SU-DHL-6 (cell line): ENCODE measurements around the gene KIR3DL3.
A peak's percentile ranks its signal among the peaks of the same experiment; 100 is the strongest.
"Not testable (repeated sequence)": the region's sequence is repeated elsewhere in the genome, so short reads cannot be mapped to it uniquely, and the experiment has no call there.

Source experiments
- H2AFZ ChIP-seq: fragments of 200-600 bp; sonication (generic); 2 replicates; pipeline ENCODE4 v1.6.1; 2014; ENCODE audit warnings: low read depth, mild to moderate bottlenecking, moderate library complexity, mixed read lengths, antibody characterized with exemption, low read length; ENCODE audit not compliant: severe bottlenecking
- H3F3A ChIP-seq: fragments of 200-600 bp; shearing (Covaris generic); 2 replicates; pipeline ENCODE4 v1.6.0; 2016; ENCODE audit warnings: antibody characterized with exemption, mild to moderate bottlenecking; ENCODE audit not compliant: insufficient read depth
- H3K27ac ChIP-seq: fragments of 200-600 bp; sonication (generic); 2 replicates; pipeline ENCODE4 v1.5.1; 2016; ENCODE audit warnings: low read depth, mild to moderate bottlenecking, low read length, moderate library complexity, mixed read lengths
- H3K27me3 ChIP-seq: fragments of 200-600 bp; sonication (generic), shearing (Covaris generic); 2 replicates; pipeline ENCODE4 v1.6.0; 2014; ENCODE audit warnings: mild to moderate bottlenecking, low read length
- H3K36me3 ChIP-seq: fragments of 200-600 bp; sonication (generic); 2 replicates; pipeline ENCODE4 v1.6.1; 2014; ENCODE audit warnings: mild to moderate bottlenecking, low read length, mixed read lengths
- H3K4me2 ChIP-seq: fragments of 300-600, 200-600 bp; shearing (Covaris generic), sonication (generic); 2 replicates; pipeline ENCODE4 v1.6.0; 2014; ENCODE audit warnings: low read length, low read depth, mild to moderate bottlenecking; ENCODE audit not compliant: poor library complexity, severe bottlenecking
- H3K4me3 ChIP-seq: fragments of 200-600 bp; sonication (generic); 2 replicates; pipeline ENCODE4 v1.5.1; 2014; ENCODE audit warnings: antibody characterized with exemption, low read length, mild to moderate bottlenecking, mixed read lengths; ENCODE audit not compliant: insufficient read depth, poor library complexity, severe bottlenecking
- H3K79me2 ChIP-seq: fragments of 200-600 bp; sonication (generic); 2 replicates; pipeline ENCODE4 v1.6.1; 2014; ENCODE audit warnings: mild to moderate bottlenecking, low read length, moderate library complexity; ENCODE audit not compliant: insufficient read depth
- H3K9ac ChIP-seq: fragments of 200-600 bp; sonication (generic); 2 replicates; pipeline ENCODE4 v1.7.0; 2014; ENCODE audit warnings: mild to moderate bottlenecking, low read length
- H3K9me2 ChIP-seq: fragments of 200-600 bp; sonication (generic); replicated peaks from 2 replicates; pipeline ENCODE4 v1.6.1; 2014; ENCODE audit warnings: low read length; ENCODE audit not compliant: insufficient read depth
- H3K9me3 ChIP-seq: fragments of 200-600 bp; sonication (generic); 2 replicates; pipeline ENCODE4 v1.6.1; 2014; ENCODE audit warnings: low read length, mixed read lengths; ENCODE audit not compliant: insufficient read depth
- H4K20me1 ChIP-seq: fragments of 200-600 bp; sonication (generic); 2 replicates; pipeline ENCODE4 v1.6.1; 2014; ENCODE audit warnings: low read depth, mild to moderate bottlenecking, antibody characterized with exemption, low read length, moderate library complexity, mixed read lengths
- CTCF ChIP-seq: fragments of 200-600 bp; sonication (generic); IDR thresholded peaks from one replicate; pipeline ENCODE4 v1.5.1; 2017; ENCODE audit warnings: antibody characterized with exemption, mild to moderate bottlenecking, low read length, moderate library complexity; ENCODE audit not compliant: insufficient read depth, poor library complexity, severe bottlenecking
- EZH2phosphoT487 ChIP-seq: fragments of 200-600 bp; sonication (generic), shearing (Covaris generic); conservative IDR thresholded peaks from 2 replicates; pipeline ENCODE4 v1.6.1; 2018; ENCODE audit warnings: mild to moderate bottlenecking, antibody characterized with exemption, low read length, moderate library complexity, mixed read lengths

The KIR3DL3 gene

GRCh38 chr19:54724142-54724541 lies at the start of gene KIR3DL3:
Gene KIR3DL3 (plus strand): TSS chr19:54724442. CDS start chr19:54724497, 55 bp downstream.
- H4K20me1 ChIP-seq = no peaks in the 10 kb centered on the region
- no peak for TF ChIP-seq CTCF
- TF ChIP-seq EZH2phosphoT487 = no peak
- H3K9me3 ChIP-seq = no peaks in the 10 kb centered on the region
- H3K27ac ChIP-seq = no peak within 1 kb of the TSS
- no peaks in the 10 kb centered on the region for H3K9me2 ChIP-seq
- H3F3A ChIP-seq = no peaks in the 10 kb centered on the region
- H3K9ac ChIP-seq = no peak within 1 kb of the TSS
- no peak within 1 kb of the TSS for H3K4me2 ChIP-seq
- no peaks in the 10 kb centered on the region for H3K27me3 ChIP-seq
- H3K36me3 ChIP-seq = no peaks in the 10 kb centered on the region
- H2AFZ ChIP-seq = no peak within 1 kb of the TSS
- no peaks in the 10 kb centered on the region for H3K79me2 ChIP-seq
- H3K4me3 ChIP-seq = no peak within 1 kb of the TSS

- H3K27me3 ChIP-seq, H2AFZ ChIP-seq, H3K4me3 ChIP-seq, H3K4me2 ChIP-seq, H4K20me1 ChIP-seq, H3K79me2 ChIP-seq, H3K36me3 ChIP-seq, H3K9me3 ChIP-seq, H3K27ac ChIP-seq, H3K9ac ChIP-seq, H3F3A ChIP-seq, H3K9me2 ChIP-seq: not testable (repeated sequence)
- TF ChIP-seq CTCF = peak; percentile 54
These were observed 47.9 kb upstream of the KIR3DL3 start for GRCh38 chr19:54676210-54676834.

GRCh38 chr19:54677217-54677616 lies 47.0 kb upstream of the KIR3DL3 start:
- Histone ChIP-seq H3K27ac (no peak overlapping the region), H3K36me3 (no peaks in the 10 kb centered on the region), H3K4me3 (no peak overlapping the region), H3K79me2 (no peaks in the 10 kb centered on the region), H3K4me2 (no peak overlapping the region), H3K9me3 (no peaks in the 10 kb centered on the region), H3K9ac (no peak overlapping the region), H4K20me1 (no peaks in the 10 kb centered on the region), H3F3A (no peaks in the 10 kb centered on the region), H3K9me2 (no peaks in the 10 kb centered on the region), H2AFZ (no peak overlapping the region), H3K27me3 (no peaks in the 10 kb centered on the region)
- no peak for TF ChIP-seq CTCF
- no peak for TF ChIP-seq EZH2phosphoT487

- not testable (repeated sequence) for H3K9ac ChIP-seq, H3K9me2 ChIP-seq, H4K20me1 ChIP-seq, H2AFZ ChIP-seq, H3K4me2 ChIP-seq, H3K9me3 ChIP-seq, H3K79me2 ChIP-seq, H3K27me3 ChIP-seq, H3K4me3 ChIP-seq, H3F3A ChIP-seq, H3K27ac ChIP-seq, H3K36me3 ChIP-seq
These were observed 42.6 kb upstream of the KIR3DL3 start for GRCh38 chr19:54681596-54681995.
